GM21723 (cell line): ENCODE results near the gene IL17D.

Experiments used
- ATAC-seq: cut with Tn5 transposase; IDR thresholded peaks from one replicate; pipeline ENCODE4 v1.9.1; 2021; ENCODE audit warnings: mild to moderate bottlenecking, moderate library complexity; ENCODE audit not compliant: unreplicated experiment

The IL17D gene

DNA sequence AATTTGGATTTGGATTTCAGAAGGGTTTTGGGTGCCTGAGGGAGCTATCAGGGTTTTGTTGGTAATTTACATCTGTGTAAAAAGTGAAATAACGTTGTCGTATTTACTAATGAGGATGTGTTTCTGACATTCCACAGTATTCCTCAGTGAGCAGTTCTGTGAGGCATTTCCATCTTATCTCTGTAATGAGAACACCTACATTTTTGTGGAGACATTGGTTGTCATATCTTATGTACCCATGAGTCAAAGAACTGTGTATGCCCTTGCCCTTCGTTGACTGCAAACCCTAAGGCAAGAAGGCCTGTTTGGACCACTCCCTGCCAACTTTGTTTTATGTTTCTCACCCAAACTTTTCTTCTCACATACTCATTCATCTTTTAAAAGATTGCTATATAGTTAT, 14.2 kb upstream of the IL17D start:
- no peak for ATAC-seq

DNA sequence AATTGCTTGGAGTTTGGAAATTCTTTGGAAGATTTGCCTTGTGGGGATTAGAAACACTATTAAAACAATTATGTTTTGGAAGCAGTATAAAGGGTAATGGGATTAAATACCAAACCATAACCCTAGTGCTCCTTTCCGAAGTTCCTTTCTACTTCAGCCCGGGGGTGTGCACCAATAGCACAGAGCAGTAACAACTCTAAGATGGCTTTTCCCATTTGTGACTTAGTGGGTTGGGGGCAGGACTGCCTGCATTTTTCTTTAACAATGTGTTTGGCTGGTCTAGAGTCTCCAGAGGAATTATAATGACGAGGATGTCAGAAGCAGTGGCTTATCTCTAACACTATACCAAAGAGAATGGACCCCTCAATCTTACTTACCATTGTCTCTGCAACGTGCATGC, 11.9 kb upstream of the IL17D start:
- ATAC-seq, result no peak

DNA sequence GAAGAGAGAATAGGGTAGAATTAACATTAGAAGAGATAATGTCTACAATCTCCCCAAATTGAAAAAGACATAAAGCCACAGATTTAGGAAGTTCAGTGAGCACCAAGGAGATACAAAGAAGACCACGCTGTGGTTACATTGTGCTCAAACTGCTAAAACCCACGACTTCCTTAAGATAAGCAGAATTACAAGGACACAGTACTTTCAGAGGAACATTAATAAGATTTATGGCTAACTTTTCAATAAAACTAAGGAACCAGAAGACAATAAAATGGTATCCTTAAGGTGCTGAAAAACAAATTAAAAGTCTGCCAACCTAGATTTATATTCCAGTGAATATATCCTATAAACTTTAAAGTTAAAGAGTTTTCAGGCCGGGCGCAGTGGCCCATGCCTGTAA, 7.4 kb upstream of the IL17D start:
- ATAC-seq, result no peak

DNA sequence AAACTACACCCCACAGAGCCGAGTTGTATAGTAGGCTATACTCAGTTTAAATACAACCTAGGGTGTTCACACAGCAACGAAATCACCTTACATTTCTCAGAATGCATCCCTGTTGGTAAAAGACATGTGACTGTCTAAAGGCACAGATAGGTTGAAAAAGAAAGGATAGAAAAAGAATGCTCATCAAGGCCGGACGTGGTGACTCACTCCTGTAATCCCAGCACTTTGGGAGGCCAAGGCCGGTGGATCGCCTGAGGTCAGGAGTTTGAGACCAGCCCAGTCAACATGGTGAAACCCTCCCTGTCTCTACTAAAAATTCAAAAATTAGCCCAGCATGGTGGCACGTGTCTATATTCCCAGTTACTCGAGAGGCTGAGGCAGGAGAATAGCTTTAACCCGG, 3.8 kb upstream of the IL17D start:
- ATAC-seq, result no peak

DNA sequence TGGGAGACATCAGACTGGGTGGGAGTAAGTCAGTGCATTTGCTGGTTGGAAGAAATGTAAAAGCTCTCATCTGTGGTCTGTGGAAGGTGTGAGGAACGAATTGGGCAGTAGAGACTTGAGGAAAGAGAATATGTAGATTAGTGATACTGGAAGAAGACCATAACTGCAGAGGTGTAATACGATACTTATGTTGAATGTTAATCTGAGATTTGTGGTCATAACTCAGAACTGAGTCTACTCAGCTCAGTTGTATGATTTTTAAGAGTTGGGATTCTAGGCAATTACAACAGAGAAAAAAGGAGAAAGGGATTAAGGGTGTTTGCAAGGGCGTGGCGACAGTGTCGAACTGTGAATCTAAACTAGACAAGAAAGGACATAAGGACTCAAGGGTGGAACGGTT, 3.2 kb upstream of the IL17D start:
- no peak for ATAC-seq

DNA sequence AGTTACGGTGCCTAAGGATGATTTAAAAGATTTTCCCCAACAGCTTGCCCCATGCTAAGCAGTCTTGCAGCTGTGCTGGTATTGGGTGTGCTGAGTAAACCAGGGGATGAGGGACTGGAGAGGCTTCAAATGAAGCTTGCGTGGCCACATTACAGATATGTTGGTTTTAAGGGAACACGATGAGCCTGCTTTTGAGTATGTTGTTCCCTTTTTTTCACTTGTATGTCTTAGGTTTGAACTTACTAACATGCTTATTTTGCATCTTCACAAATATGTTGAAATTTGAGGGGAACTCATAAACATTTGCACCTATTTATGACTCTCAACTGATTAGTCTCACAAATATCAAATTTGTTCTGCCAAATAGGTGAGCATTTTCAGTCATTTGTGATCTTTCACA, 2.0 kb upstream of the IL17D start:
- no peak for ATAC-seq

DNA sequence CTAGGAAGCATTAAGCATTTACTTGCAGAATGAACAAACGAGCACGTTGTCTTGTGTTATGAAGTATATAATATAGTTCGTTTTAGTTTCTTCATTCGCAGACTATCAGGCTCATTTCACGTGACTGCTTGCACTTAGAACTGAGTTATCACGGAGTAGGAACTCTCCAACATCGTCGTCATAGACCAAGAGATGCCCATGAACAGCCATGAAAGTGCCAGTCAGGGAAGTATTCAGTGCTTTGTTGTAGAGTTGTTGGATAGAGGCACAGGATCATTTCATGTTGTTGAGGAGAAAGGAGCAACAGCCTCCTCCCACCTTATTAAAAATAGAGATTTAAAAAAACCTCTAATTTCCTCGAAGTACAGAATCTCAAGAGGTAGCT, 977 bp upstream of the IL17D start:
- no peak for ATAC-seq

DNA sequence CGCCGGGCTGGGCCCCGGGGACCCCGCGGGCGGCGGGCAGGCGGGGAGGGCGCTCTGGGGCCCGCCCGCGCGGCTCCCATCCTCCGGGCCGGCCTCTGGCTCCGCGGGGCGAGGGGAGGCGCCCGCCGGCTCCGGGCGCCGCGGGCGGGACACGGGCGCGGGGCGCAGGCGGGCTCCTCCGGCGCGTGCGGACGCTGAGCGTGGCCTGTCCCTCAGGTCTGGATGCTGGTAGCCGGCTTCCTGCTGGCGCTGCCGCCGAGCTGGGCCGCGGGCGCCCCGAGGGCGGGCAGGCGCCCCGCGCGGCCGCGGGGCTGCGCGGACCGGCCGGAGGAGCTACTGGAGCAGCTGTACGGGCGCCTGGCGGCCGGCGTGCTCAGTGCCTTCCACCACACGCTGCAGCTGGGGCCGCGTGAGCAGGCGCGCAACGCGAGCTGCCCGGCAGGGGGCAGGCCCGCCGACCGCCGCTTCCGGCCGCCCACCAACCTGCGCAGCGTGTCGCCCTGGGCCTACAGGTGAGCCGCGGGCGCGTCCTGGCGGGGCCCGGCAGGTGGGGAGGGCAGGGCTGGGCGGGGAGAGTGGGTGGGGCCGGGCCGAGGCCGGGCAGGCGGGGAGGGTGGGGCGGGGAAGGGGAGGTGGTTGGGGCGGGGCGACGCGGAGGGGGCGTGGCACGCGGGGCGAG, 420 bp downstream of the IL17D start:
- ATAC-seq, result peak; percentile 84

DNA sequence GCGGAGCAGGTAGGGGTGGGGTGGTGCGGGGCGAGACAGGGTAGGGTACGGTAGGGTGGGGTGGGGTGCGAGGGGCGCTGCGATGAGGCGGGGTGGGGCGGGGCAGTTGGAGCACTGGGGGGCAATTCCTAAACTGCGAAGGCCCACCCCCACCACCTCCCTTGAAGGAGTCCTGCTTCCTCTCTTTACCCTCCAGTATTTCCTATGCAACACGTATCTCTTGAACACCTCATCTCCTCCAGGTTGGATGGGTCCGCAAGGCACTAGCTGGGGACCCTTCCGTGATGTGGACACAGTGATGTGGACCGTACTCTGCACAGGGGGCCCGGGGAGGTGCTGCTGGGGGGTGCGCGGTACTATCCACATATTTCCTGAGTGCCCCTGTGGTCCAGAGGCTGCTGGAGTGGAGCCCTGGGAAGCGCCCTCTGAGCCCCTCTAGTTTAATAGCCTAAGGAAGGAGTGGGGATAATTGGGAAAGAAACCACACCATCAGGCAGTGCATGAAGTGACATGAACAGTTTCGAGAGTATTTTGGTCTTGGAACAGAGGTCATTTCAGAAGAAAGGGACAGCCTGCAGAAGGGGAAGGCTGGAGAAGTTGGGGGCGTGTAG, 1.1 kb downstream of the IL17D start:
- ATAC-seq, result no peak

DNA sequence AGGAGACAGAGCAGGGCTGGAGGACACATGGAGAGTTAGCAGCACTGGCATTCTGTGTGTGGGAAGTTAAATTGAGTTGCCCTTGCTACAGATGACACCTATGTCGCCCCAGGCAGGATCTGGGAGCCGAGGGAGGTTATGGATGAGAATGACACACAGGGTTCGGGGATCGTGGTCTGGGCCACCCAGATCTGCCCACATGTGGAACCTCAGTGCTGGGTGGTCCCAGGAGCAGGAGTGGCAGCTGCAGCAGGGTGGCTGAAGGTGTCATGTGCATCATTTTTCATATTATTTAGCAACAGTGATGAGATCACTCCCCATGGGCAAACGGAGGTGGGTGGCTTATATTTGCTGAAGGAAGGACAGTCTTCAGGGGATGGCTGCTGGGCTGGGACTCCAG, 3.2 kb downstream of the IL17D start:
- ATAC-seq, result no peak

DNA sequence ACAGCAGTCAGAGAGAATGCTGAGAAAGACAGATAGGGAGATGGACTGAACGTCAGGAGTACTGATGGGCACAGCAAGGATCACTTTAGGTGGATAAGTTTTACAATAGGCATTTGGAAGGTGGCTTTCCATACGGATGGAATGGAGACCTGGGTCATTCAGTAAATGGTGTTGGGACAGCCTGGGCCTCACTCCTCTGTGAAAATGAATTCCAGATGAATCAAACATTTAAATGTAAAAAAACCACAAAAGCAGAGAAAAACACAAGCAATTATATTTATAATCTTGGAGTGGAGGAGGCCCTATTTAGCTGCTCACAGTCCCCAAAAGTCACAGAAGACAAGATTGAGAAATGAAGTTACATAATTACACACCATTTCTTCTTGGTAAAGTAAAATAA, 4.7 kb downstream of the IL17D start:
- ATAC-seq, result no peak

DNA sequence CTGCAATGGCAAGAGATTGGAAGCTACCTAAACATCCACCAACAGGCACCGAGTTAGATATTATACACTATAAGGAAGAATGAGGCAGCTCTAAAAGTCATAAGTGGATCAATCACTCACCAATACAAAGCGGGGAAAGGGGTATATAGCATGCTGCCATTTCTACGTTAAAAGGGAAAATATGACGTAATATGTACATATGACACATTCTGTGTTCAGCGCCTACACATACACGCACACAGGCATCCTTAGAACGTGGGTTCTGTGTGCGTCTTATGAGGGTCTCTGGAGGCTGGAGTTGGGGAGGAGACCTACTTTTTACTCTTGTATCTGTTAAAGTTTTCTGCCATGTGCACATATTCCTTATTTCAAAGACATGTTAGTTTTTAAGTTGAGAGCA, 5.9 kb downstream of the IL17D start:
- ATAC-seq, result no peak

DNA sequence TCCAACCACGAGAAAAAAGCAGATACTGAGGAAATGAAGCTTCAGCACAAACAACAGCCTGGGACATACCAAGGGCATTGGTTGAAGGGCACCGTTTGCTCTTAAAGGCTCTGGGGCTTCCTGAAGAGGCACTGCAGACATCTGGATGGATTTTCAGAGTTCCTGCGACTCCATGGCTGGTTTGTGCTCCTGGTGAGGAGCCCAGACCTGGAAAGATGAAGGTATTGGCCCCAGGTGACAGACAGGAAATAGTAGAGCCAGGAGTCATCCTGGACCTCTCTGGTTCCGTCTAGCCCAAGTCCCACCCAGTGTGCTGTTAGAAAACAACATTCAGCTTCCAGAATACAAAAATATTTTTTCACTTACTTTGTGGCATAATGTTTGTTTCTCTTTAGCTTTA, 6.3 kb downstream of the IL17D start:
- ATAC-seq, result no peak

DNA sequence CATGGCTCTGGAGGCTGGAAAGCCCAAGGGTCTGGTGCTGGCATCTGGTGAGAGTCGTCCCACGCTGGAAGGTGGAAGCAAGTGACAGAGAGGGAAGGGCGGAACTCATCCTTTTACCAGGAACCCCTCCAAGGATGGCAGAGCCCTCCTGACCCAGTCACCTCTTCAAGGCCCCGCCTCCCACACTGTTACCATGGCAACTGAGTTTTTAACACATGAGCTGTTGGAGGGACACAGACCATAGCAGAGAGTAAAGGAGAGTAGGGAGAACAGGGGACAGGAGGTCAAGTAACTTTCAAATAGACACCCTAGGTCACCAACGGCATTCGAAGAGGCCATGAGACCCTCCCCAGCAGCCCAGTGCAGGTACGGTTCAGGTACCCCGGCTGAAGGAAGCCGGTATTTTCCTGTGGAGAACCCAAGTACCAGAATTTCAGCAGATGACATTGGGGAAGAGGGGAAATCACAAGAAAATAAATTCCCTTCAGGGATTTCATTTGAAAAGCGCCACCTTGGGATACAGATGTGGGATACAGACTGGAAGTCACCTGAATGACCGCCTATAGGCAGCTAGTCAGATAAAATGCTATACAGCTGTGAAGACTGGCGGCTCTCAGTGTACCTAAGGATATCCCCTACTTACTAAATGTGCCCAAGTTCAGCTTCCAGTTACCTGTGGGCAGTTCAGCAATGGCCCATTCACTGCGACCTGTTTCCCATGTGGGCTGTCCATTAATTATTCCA, 8.0 kb downstream of the IL17D start:
- ATAC-seq, result no peak

DNA sequence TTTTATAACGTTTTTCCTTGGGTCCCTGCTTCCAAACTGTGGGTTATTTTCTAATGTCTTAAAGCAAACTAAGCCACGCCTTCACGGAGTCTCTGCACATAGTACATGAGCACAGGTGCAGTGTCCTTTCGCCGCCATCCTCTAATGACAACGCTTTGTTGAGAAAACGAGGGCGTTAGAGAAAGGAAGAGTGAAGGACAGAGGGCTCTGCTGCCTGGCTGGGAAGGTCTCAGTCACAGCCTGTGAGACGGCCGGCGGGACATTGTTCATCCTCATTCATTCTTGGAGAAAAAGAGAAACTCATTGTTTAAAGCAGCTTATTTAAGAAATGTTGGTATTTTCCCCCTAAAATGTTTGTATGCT, 9.5 kb downstream of the IL17D start:
- no peak for ATAC-seq

DNA sequence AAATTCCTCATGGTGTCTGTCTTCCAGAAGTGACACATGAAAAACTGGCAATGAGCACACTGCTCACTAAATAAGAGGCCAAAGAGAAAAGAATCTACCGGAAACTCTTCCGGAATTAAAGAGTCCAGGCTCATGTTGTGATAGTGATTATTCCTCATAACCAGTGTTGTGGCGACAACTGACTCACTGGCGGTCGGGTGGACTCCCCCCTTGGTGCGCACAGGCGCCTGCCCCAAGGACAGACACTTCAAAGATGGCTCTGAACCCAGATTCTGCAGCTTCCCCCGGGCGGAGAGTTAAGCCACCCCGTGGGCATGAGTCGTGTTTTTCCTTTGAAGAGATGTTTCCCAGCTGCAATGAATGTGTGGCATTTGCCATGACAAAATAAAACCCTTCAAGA, 10.3 kb downstream of the IL17D start:
- ATAC-seq, result no peak

DNA sequence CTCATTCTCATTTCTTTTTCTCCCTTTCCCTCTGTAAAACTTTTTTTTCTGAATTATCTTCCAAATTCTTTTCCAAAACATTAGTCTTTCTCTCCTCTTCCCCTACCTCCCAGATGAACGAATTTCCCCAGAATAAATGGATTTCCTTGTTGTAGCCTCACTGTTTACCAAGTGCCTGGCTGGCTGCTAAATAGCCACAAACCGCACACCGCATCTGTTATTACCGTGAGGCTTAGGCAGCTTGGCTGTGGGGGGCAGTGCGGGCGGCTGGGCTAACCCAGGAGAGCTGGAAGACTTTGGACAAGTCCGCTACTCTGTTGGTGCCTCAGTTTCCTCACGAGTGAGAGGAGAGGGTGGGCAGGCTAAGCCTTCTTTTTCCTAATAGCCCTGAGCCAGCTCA, 10.7 kb downstream of the IL17D start:
- ATAC-seq, result no peak

DNA sequence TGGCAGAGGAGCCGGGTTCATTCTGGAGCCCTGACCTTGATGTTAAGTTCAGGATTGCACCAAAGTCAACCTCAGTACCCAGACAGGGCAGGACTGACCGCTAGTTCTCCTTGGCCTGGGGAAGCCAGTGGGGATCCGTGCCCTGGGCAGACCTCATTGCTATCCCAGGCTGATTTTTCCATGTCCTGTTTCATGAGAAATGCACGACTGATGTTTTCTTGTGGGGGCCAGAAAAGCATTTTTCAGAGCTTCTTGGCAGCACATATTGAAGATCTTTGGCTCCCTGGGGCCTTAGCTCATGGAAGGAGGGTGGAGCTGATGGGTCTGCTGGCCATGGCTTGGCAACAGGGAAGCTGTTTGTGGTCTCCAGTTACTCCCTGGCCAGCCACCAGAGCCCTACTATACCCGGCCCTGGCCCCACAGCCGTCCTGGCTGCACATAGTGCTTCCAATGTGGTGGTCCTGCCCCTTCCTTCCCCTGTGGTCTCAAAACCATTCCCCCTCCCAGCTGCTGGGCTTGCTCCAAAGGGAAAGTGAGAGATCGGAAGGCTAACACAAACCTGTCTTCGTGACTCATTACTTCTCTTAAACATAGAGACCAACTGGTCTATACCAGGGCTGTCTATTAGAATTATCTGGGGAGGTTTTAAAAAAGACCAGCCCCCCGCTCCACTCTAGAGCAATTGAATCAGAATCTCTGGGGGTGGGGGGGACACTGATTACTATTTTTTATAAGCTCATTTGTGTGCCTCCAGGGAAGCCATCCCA, 11.2 kb downstream of the IL17D start:
- no peak for ATAC-seq

DNA sequence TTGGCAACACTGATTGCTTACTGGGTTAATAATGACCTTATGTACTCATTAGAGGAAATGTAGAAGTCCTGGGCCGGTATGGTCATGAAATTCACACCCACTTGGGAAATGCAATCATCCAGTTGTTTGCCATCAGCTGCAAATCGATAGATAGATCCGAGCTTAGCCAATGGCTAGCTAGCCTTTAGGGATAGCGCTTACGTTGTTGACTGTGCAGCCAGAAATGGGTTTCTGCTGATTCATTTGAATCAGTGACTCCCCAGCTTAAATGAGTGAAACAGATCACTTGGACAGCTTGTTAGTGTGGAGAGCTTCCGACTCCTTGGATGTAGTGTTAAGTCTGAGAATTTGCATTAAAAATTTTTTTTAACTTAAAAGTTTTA, 11.8 kb downstream of the IL17D start:
- no peak for ATAC-seq

DNA sequence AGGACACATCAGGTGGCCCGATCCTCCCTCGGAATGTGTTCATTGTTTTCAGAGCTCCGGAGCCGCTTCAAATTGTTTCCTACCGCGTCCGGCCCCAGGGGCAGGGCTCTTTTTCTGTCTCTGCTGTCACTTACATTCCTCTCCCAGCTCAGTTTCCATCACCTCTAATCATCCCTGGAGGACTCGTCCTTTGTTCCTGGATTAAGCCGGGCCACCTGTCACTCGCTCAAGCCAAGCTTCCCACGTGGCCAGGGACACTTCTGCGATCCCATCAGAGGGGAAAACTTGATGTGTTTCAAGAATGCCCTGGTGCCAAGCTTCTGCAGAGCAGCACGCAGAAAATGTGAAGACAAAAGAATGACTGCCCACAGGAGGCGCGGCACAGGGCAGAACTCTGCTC, 13.5 kb downstream of the IL17D start:
- ATAC-seq, result no peak

DNA sequence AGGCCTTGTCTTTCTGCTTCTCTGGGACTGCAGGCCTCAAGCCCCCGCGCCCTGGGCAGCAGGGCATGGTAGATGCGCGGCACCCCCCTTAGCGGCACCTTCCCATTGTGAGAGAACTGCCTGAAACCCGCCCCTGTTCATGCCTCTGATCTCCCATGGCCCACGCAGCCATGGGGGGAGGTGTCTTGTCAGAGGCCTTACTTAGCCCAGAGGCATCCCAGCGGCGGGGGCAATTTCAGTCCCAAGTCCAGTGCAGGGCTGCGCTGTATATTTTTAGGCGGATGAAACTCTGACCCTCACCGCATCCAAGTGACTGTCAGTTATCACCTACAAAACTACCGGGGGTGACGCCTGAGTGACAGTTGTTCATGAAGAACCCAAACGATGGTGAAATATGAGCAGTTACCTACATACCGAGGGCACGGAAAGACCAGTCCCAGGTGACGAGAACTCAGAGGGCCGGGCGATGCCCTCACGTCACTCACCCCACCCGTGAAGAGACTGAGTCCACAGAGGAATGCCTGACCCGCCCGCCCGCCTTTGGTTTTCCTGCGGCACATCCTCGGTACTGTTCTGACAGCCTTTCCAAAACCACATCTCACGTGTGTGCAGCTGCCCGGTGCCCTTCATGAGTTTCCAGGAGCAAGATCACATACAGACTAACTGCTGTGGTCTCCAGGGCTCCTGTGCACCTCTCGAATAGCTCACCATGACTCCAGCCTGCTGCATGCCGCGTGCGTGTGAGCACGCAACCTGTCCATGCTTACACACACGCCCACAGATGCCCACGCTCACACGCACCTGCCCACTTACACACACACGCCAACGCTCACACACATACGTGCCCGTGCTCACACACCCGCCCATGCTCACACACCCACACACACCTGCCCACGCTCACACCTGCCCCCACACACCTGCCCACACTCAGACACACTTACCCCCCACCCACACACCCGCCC, 14.4 kb downstream of the IL17D start:
- ATAC-seq, result no peak
